Skin epidermis (tissue), 12 donors: ENCODE results near the gene GPR137.

ENCODE experiments used
- H3K27ac ChIP-seq, 21 experiments: fragments of 200-600 bp; sonication (generic) in 11 of 21; one replicate each; pipeline ENCODE4 v1.5.0; 2020; ENCODE audit warnings: mild to moderate bottlenecking in 3 of 21, inconsistent platforms in 2 of 21, moderate library complexity in 2 of 21
- H3K4me3 ChIP-seq, 7 experiments: fragments of 200-600 bp; sonication (generic) in 2 of 7; one replicate each; pipeline ENCODE4 v1.5.0; 2020; ENCODE audit warnings: inconsistent platforms in 2 of 7, mild to moderate bottlenecking in 2 of 7, moderate library complexity in 1 of 7

Gene GPR137

DNA sequence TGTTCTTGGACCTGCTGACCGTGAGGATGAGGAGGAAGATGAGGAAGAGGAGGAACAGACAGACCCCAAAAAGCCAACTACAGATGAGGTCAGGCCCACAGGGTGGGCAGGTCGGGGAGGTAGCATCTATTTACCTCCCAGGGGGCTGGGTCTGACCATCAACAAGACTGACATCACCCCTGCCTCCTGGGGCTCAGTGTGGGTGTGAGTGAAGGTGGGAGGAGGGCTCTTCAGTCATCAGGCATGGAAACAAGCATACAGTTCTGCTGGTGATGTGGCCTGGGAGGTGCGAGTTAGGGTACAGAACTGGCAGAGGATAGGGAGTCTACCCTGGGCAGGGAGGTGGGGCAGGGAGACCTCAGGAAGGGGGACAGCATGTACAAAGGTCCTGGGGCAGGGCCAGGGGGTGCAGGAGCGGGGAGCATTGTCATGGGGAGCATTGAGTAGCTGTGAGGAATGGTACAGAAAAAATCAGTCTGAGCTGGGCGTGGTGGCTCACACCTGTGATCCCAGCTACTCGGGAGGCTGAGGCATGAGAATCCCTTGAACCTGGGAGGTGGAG lies 25.4 kb upstream of the GPR137 start:
- Histone ChIP-seq H3K27ac (no peak overlapping the region), H3K4me3 (no peak overlapping the region)

DNA sequence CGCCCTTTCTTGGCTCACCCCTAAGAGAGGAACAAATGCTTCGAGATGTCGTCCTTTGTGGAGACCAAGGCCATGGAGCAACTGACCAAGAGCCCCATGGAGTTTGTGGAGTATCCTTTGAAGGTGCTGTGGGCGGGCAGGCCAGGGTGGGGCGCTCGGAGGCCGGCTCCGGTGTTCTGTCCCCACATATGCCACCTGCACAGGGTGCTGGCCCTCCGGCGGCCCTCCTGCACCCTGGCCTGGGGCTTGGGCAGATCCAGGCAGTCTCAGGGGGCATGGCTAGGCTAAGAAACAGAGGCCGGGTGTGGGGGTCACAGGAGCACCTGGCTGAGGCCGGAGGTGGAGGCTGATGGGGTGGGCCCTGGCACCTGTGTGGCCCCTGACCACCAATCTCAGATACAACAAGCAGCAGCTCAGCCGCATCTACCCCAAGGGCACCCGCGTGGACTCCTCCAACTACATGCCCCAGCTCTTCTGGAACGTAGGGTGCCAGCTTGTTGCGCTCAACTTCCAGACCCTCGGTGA lies 24.0 kb upstream of the GPR137 start:
- Histone ChIP-seq H3K27ac (no peak overlapping the region), H3K4me3 (no peak overlapping the region)

DNA sequence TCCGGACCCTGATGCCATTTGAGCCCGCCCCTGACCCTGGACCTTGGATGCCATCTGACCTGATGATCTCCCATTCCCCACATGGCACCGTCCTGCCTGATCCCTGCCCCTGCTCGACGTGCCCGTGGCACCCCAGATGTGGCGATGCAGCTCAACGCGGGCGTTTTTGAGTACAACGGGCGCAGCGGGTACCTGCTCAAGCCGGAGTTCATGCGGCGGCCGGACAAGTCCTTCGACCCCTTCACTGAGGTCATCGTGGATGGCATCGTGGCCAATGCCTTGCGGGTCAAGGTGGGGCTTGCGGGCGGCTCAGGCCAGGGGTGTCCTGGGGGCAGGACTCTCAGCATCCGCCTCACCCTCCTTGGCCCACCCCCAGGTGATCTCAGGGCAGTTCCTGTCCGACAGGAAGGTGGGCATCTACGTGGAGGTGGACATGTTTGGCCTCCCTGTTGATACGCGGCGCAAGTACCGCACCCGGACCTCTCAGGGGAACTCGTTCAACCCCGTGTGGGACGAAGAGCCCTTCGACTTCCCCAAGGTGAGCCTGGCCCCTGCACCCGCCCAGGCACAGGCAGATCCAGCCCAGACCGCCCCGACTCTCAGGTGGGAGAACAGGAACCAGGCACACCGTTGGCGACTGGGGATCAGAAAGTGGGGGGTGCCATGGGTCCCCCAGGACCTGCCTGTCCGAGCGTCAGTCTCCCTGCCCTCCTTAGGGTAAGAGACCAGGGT lies 23.2 kb upstream of the GPR137 start:
- no peak overlapping the region for H3K4me3 ChIP-seq
- H3K27ac ChIP-seq, result no peak overlapping the region

DNA sequence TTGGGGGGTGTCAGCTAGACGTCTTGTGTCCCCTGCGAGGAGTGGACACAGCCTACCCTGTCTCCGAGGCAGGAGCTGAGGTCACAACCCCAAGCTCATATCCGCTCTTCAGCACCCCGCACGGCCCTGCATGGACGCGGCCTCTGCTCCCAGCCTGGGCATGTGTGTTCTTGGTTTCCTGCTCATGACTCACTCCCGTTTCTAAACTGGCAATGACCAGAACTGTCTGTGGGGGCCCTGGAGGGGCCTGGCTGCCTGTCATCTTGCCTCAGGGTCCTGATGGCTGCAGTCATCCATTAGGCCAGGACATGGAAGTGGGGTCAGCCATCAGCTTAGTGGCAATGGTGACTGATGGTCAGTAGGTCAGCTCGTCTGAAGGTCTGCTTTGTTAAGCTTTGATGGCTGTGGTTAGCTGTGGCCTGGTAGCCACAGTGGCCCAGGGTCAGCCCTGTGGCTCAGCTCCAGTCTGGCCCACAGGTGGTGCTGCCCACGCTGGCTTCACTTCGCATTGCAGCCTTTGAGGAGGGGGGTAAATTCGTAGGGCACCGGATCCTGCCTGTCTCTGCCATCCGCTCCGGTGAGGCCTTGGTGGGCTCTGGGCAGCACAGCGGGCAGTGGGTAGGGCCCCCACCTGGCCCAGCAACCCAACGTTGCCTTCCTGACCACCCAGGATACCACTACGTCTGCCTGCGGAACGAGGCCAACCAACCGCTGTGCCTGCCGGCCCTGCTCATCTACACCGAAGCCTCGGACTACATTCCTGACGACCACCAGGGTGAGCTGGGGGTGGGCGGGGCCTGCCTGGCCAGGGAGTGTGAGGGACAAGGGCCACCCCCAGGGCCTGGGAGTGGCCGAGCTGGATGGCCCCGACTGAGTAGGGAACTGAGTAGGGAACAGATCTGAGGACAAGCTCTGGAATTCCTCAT lies 22.4 kb upstream of the GPR137 start:
- no peak overlapping the region for H3K4me3 ChIP-seq
- peak overlapping the region in 1 of 21 experiments; percentile 18 for H3K27ac ChIP-seq

DNA sequence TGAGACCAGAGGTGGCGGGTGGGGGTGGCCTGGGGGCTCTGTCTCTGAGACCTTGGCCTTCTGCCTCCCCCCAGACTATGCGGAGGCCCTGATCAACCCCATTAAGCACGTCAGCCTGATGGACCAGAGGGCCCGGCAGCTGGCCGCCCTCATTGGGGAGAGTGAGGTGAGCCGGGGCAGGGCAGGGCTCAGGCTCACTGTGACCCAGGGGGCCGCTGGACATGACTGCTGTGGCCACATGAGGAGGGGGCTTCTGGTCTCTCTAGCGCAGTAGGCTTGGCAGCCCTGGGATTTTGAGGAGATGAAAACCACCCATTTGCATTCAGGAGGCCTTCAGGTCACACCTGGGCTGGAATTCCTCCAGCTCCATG lies 21.7 kb upstream of the GPR137 start:
- peak overlapping the region in 1 of 21 experiments; percentile 18 for H3K27ac ChIP-seq
- H3K4me3 ChIP-seq, result no peak overlapping the region

DNA sequence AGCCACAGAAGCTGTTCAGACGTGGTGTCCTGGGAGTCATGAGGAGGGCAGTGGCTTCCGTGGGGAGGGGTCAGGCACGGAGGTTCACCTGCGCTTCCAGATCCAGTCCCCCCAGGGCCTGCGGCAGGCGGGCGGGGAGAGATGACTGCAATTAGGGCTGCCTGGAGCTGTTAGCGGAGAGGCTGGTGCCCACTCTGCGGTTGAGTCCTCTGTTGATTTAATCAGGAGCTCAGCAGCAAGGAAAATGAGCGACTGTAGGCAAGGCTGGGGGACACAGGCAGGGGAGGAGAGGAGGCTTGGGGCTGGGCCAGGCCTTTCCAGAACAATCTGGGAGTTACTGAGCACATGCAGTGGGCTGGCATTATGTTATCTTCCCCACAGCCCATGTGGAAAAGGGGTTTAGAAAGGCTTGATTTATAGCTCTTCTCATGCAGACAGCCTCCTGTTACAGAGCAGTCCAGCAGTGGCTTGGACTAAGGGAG lies 21.2 kb upstream of the GPR137 start:
- Histone ChIP-seq H3K27ac (no peak overlapping the region), H3K4me3 (no peak overlapping the region)

DNA sequence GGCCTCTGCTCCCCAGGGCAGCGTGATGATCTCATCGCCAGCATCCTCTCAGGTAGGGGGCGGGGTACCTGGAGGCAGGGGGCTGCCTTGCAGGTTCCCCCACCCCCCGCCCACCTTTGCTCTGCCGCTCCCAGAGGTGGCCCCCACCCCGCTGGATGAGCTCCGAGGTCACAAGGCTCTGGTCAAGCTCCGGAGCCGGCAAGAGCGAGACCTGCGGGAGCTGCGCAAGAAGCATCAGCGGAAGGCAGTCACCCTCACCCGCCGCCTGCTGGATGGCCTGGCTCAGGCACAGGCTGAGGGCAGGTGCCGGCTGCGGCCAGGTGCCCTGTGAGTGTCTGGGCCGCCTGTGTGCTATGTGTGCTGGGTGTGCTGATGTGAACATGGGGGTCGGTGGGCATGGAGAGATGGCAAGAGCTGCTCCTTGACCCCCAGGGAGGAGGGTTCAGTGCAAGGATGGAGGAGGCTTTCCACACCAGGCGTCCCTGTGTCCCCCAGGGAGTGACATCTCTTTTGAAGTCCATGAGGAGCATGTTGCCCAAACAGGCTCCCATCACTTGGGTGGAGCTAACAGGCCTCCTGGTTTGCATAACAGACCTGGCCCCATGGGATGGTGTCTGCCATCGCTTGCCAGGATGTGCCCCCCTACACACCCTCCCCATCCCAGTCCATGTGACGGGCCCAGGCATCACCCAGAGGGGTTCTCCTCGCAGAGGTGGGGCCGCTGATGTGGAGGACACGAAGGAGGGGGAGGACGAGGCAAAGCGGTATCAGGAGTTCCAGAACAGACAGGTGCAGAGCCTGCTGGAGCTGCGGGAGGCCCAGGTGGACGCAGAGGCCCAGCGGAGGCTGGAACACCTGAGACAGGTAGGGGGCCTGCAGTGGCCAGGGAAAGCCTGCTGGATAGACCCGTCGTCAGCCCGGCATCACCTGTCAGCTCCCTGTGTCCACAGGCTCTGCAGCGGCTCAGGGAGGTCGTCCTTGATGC lies 20.2 kb upstream of the GPR137 start:
- Histone ChIP-seq H3K27ac (no peak overlapping the region), H3K4me3 (no peak overlapping the region)

DNA sequence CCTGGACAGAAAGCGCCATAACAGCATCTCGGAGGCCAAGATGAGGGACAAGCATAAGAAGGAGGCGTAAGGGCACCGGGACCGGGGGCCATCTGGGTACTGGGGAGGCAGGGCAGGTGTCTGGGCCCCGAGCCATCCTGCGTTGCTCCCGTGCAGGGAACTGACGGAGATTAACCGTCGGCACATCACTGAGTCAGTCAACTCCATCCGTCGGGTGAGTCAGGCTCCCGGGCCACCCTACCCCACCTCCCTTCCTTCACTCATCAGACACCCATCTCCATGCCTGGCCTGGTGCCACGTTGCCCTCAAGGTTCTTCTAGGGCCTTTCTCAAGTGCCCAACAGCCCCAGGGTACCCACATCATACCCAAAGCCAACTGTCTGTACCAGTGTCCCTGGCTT lies 19.3 kb upstream of the GPR137 start:
- Histone ChIP-seq H3K27ac (peak overlapping the region in 4 of 21 experiments; percentile 17 to 98 (median 89)), H3K4me3 (no peak overlapping the region)

DNA sequence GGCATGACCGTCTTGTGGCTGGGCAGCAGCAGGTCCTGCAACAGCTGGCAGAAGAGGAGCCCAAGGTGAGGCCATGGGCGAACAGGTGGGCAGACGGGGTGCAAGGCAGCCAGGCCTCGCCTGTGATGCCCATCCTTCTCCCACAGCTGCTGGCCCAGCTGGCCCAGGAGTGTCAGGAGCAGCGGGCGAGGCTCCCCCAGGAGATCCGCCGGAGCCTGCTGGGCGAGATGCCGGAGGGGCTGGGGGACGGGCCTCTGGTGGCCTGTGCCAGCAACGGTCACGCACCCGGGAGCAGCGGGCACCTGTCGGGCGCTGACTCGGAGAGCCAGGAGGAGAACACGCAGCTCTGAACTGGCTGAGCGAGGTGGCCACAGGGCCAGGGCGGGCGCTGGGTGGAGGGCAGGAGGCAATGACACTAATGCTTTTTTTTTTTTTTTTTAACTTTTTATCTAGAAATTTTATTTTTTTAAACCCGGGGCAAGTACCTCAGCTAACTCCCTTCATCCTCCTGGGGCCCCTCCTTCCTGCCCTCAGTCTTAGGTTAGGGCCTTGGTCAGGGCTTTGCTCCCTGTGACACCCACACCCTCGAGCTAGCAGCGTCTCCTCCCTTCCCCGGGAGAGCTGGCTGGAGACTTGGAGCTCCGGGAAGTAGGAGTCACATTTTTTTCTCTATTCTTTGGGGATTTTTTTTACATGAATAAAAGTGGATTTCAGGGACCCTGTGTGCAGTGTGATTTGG lies 18.3 kb upstream of the GPR137 start:
- H3K27ac ChIP-seq, result peak overlapping the region in 19 of 21 experiments; percentile 37 to 100 (median 97)
- no peak overlapping the region for H3K4me3 ChIP-seq

DNA sequence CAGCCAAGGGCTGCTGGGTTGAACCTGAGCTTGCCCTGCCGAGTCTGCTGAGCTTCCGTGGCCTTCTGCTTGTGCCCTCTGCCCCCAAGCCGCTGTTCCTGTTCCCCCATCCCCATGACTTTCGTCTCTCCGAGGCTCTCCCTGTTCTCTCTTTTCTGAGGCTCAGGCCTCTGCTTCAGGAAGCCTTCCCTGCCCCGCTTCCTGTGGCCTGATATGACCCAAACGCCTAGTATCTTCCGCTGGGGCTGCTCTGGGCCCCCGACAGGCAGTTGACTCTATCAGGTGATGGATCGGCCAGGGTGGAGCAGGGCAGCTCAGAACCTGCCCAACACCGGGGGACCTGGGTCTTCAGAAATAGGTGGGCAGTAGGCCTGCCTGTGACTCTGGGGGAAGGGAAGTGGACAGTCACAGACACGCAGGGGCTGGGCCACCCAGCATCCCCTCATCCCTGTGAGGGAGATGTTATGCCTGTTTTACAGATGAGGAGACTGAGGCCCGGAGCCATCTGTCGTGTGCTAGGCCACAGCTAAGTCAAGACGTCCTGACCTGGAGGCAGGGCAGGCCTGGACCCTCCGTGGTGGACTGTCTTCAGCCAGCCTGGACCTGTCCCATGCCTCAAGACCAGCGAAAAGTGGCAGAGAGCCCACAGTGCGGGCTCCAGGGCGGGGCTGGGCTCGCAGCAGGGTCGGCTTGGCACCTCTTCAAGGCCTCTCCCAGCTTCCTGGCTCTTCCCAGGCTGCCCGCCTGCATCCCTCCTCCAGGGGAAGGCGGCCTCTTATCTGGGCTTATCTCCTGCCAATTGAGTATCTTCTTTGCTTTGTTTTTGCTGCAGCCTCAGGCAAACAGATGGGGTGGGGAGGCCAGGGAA lies 17.4 kb upstream of the GPR137 start:
- peak overlapping the region; percentile 53 to 100 (median 96) for H3K27ac ChIP-seq
- H3K4me3 ChIP-seq, result peak overlapping the region; percentile 53 to 78 (median 71)

DNA sequence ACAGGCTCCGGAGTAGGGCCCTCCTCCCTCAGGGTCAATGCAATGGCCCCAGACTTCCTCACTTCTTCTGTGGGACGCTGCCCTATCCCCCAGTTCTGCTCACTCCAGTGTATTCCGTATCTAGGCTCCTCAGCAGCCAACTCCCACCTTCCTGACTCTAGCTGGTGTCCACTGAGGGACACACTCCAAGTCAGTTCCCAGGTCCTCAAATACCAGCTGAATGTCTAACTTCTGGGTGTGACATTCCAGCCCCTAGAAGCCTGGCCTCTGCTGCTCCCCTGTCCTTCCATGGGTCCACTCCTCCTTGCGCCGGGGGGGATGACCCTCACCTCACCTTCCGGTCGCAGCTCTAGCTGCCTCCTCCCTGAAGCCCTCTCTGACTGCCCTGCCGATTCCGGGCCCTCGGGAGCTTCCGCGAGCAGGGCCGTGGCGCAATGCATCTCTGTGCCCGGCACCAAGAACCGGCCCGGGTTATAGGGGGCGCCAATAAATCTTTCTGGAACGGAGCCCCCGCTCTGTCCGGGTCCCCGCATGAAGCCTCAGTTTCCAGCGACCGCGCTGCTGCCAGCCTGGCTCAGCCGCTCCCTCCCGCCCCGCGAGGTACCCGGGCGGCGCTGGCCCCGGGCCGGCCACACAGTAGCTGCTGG lies 16.6 kb upstream of the GPR137 start:
- peak overlapping the region; percentile 74 to 100 (median 96) for H3K27ac ChIP-seq
- H3K4me3 ChIP-seq, result peak overlapping the region; percentile 53 to 78 (median 71)

DNA sequence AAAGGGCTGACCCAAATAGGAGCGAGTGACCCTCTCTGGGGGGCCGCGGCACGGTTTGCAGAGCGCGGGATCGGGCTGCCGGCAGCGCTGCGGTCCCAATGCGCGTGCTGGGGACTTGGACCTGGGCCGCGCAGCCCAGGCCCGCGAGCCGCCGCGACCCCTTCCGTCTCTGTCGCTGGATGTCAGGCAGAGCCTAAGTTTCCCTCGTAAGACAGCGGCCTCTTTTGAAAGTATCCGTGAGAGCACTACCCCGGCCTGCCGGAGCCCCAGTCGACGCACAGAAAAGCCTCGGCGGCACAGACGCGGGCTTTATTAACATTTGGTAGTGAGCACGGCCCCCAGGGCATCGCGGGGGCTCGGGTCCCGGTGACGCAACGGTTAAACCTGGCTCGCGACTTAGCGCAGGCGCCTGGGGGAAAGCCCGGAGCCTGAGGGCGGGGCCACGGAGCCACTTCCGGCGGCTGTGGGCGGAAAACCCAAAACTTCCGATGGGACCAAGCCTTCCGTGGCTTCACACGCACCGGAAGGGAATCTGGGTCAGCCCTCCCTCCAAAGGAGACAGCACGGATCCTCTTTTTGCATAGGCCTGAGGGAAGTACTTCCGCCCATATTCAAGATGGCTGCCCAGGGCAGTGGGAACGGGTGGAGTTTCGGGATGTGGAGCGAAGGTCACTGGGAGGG lies 16.0 kb upstream of the GPR137 start:
- peak overlapping the region; percentile 53 to 78 (median 71) for H3K4me3 ChIP-seq
- peak overlapping the region; percentile 74 to 100 (median 96) for H3K27ac ChIP-seq

DNA sequence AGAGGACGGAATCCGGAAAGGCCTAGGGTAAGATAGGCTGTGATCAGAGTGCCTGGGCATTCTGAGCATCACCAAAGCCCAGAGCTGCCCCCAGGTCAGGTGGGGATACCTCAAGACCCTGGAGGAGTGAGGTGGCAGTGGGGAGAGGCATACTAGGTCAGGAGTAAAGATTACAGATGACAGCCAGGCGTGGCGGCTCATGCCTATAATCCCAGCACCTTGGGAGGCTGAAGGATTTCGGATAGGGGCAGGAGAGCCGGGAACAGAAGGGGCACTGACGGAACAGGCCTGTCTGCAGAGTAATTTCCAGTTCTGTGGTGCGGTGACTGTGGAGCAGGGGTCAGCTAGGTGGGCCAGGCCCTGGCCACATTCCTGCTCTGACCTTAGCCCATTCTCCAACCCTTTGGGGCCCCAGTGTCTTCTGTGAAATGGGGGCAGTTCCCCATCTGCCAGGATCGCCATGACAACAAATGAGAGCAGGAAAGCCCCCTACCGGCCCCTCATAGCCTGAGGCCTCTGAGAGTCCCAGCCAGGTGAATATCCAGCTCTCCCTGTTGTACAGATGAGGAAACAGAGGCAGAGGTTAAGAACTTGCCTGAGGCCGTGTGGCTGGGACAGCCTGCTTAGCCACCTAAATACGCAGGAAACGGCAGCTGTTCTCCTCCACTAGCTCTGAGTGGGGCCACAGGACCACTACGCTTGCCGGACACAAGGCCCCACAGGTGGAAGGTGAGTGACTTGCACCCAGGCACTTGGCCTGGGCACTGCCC lies 10.4 kb upstream of the GPR137 start:
- Histone ChIP-seq H3K27ac (peak overlapping the region in 3 of 21 experiments; percentile 14 to 33 (median 18)), H3K4me3 (no peak overlapping the region)

DNA sequence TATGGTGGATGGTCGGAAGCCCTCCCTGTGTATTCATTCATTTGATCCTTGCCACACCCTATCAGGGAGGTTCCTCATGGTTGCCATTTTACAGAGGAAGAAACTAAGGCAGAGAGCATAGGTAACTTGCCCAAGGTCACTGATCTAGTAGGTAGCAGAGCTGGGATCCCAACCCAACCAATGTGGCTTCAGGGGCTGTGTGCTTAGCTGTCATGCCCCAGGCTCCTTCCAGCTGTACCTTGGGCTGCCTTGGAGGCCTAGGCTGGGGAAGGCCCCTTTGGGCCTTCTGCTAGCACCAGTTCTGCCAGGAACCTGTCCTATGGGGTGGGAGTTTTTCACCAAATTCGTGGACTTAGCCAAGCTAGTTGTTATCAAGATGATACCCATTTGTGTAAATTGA lies 9.8 kb upstream of the GPR137 start:
- no peak overlapping the region for H3K4me3 ChIP-seq
- peak overlapping the region in 3 of 21 experiments; percentile 1 to 26 (median 14) for H3K27ac ChIP-seq

DNA sequence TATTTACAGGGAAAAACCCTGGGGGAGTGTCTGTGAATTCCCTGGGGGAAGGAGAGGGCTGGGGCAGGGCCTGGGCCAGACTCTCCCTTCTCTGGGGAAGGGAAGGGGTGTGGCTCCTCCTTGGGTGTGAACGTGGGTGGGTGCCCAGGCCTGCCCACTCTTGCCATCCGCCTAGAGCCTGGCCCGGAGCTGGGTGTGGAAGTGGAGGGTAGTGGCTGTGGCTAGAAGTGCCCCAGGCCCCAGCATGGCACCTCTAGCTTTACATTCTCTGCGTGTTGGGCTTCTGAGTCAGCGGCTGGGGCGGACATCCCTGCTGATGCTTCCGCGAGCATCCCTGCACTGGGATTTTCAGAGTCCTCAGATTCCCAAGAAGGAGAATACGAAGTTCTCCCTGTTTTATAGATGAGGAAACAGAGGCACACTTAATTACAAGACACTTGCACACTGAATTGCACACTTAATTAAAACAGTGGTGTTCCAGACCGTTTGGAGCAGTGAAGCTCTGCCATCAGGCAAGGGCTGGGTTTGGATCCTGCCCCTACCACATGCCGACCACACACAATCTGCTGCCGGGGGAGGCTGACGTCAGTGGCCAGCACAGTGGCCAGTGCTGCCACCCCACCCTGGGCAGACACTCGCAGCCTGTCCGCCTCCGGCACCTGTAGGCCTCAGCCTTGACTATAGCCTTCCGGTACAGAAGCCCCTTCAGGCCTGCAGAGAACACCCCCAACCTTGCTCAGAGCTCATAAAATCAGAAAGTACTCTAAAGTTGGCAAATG lies 8.8 kb upstream of the GPR137 start:
- Histone ChIP-seq H3K4me3 (no peak overlapping the region), H3K27ac (peak overlapping the region in 13 of 21 experiments; percentile 6 to 65 (median 39))
